Measurements from ENCODE around the gene KLF13. TPM values are rescaled to one million over a fixed set of nuclear protein-coding genes. Genes with fewer than 3 reads are reported as not detected.

The KLF13 gene
- total RNA-seq, 2 donors from 2014 or later: 18.7 to 18.9 TPM

DNA sequence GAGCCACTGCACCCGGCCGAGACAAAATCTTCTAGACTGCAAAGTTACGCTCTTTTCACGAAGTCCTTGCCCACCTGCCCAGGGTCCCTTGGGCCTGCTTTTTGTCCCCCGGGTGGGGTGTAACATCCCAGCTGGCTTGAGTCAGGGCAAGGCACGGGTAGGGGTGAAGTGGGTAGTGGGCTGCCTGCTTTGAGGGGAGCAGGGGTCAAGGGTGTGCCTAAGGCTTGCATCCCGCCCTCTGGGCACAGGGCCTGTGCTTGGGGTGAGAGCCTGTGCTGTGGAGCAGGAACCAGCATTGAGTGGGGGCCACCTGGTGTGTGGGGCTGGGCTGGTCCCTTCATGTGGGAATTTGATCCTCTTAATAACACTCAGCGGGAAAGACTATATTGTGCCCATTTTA, 74.6 kb downstream of the KLF13 start:
- Mint-ChIP-seq H3K4me3 (no peak overlapping the region), H3K4me1 (peaks cover 3% of the 10 kb centered on the region), H3K9me3 (peaks cover 6% of the 10 kb centered on the region), H3K36me3 (ENCODE audit: low read depth) (no peaks in the 10 kb centered on the region), H3K27me3 (ENCODE audit: insufficient read depth) (no peaks in the 10 kb centered on the region), H3K27ac (no peak overlapping the region)
- H3K9ac ChIP-seq (ENCODE audit: extremely low read depth, low read length, poor library complexity, severe bottlenecking): no peak overlapping the region
- TF ChIP-seq, protein P1, sequence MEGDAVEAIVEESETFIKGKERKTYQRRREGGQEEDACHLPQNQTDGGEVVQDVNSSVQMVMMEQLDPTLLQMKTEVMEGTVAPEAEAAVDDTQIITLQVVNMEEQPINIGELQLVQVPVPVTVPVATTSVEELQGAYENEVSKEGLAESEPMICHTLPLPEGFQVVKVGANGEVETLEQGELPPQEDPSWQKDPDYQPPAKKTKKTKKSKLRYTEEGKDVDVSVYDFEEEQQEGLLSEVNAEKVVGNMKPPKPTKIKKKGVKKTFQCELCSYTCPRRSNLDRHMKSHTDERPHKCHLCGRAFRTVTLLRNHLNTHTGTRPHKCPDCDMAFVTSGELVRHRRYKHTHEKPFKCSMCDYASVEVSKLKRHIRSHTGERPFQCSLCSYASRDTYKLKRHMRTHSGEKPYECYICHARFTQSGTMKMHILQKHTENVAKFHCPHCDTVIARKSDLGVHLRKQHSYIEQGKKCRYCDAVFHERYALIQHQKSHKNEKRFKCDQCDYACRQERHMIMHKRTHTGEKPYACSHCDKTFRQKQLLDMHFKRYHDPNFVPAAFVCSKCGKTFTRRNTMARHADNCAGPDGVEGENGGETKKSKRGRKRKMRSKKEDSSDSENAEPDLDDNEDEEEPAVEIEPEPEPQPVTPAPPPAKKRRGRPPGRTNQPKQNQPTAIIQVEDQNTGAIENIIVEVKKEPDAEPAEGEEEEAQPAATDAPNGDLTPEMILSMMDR (conservative IDR thresholded peaks at IDR 0.05): no peak
- no peaks in the 10 kb centered on the region for H3K27me3 ChIP-seq (ENCODE audit: control insufficient read depth, insufficient read depth, low read length, poor library complexity, severe bottlenecking)
- no peaks in the 10 kb centered on the region for H3K9me3 ChIP-seq (ENCODE audit: control insufficient read depth, low read length)
- H3K4me1 ChIP-seq (ENCODE audit: control insufficient read depth, insufficient read depth, low read length): no peaks in the 10 kb centered on the region
- H3K36me3 ChIP-seq (ENCODE audit: control insufficient read depth, insufficient read depth, low read length): no peaks in the 10 kb centered on the region
- no peak overlapping the region for H3K4me3 ChIP-seq (ENCODE audit: low read length)
- WGBS, 2 experiments (ENCODE audit: insufficient coverage in 1 of 2, insufficient read length in 1 of 2): 83 to 92% methylated on average over 4 to 8 of the region's 8 CpGs
- H3K27ac ChIP-seq (ENCODE audit: low read depth, low read length): no peak overlapping the region
- DNase-seq: no peak

DNA sequence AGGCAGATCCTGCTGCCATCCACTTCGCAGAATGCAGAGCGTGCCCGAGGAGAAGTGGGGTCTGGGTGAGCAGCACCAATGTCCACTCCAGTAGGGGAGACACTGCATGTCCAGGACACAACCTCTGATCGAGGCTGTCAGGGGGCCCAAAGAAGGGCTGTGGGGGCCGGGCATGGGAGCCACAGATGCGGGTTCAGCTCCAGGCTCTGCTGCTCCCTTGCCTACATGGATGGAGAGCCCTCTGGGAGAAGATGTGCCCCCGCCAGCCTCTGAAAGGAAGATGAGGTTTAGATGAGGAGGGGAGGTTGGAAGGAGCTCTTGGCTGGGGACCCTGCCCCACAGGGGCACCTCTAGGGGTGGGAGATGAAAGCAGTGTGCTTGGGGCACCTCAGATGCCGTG, 75.4 kb downstream of the KLF13 start:
- WGBS, 2 experiments (ENCODE audit: insufficient coverage in 1 of 2, insufficient read length in 1 of 2): 91 to 97% methylated on average over 6 to 8 of the region's 8 CpGs
- TF ChIP-seq, protein P1 (conservative IDR thresholded peaks at IDR 0.05): no peak
- H3K27me3 Mint-ChIP-seq (ENCODE audit: insufficient read depth): peaks cover 3% of the 10 kb centered on the region
- Histone ChIP-seq H3K4me3 (ENCODE audit: low read length) (no peak overlapping the region), H3K36me3 (ENCODE audit: control insufficient read depth, insufficient read depth, low read length) (no peaks in the 10 kb centered on the region), H3K4me1 (ENCODE audit: control insufficient read depth, insufficient read depth, low read length) (no peaks in the 10 kb centered on the region), H3K9ac (ENCODE audit: extremely low read depth, low read length, poor library complexity, severe bottlenecking) (no peak overlapping the region), H3K27ac (ENCODE audit: low read depth, low read length) (no peak overlapping the region), H3K27me3 (ENCODE audit: control insufficient read depth, insufficient read depth, low read length, poor library complexity, severe bottlenecking) (no peaks in the 10 kb centered on the region), H3K9me3 (ENCODE audit: control insufficient read depth, low read length) (no peaks in the 10 kb centered on the region)
- no peaks in the 10 kb centered on the region for H3K36me3 Mint-ChIP-seq (ENCODE audit: low read depth)
- H3K27ac Mint-ChIP-seq: no peak overlapping the region
- no peak for DNase-seq
- peaks cover 3% of the 10 kb centered on the region for H3K4me1 Mint-ChIP-seq
- H3K9me3 Mint-ChIP-seq: peaks cover 6% of the 10 kb centered on the region
- no peak overlapping the region for H3K4me3 Mint-ChIP-seq

DNA sequence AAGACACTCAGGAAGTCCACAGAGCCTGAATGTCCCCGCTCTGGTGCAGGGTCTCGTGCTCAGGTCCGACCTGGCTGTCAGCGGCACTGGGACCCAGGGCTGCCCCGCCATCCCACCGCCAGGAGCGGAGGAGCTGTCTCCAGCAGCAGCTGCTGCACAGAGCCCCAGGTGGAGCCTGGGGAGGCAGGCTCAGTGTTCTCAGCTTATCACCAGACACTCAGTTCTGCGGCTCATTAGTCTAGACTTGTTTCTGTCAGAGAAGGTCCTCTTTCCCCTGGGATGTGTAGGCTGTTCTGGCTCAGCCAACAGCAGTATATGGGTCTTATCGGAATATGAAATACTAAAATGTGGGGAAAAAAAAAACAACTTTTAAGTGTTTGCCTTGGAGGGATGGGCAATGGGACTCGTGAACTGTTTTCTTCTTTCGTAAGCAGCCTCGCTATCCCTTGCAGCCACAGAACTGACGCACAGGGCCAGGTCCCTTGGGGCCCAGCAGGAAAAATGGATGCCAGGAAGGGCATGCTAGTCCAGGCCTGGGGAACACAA, 75.9 kb downstream of the KLF13 start:
- 86 to 91% methylated on average over 12 to 13 of the region's 13 CpGs for WGBS, 2 experiments (ENCODE audit: insufficient coverage in 1 of 2, insufficient read length in 1 of 2)
- no peak overlapping the region for H3K27ac Mint-ChIP-seq
- Histone ChIP-seq H3K36me3 (ENCODE audit: control insufficient read depth, insufficient read depth, low read length) (no peaks in the 10 kb centered on the region), H3K4me3 (ENCODE audit: low read length) (no peak overlapping the region), H3K27ac (ENCODE audit: low read depth, low read length) (peak overlapping the region; percentile 2), H3K9ac (ENCODE audit: extremely low read depth, low read length, poor library complexity, severe bottlenecking) (no peak overlapping the region), H3K27me3 (ENCODE audit: control insufficient read depth, insufficient read depth, low read length, poor library complexity, severe bottlenecking) (no peaks in the 10 kb centered on the region), H3K9me3 (ENCODE audit: control insufficient read depth, low read length) (no peaks in the 10 kb centered on the region), H3K4me1 (ENCODE audit: control insufficient read depth, insufficient read depth, low read length) (no peaks in the 10 kb centered on the region)
- H3K4me3 Mint-ChIP-seq: no peak overlapping the region
- H3K27me3 Mint-ChIP-seq (ENCODE audit: insufficient read depth): peaks cover 3% of the 10 kb centered on the region
- peaks cover 3% of the 10 kb centered on the region for H3K4me1 Mint-ChIP-seq
- TF ChIP-seq, protein P1 (conservative IDR thresholded peaks at IDR 0.05): no peak
- peaks cover 6% of the 10 kb centered on the region for H3K9me3 Mint-ChIP-seq
- DNase-seq: peak; percentile 52
- no peaks in the 10 kb centered on the region for H3K36me3 Mint-ChIP-seq (ENCODE audit: low read depth)
